ENCODE data around the gene IGFBP2.
A peak's percentile ranks its signal among the peaks of the same experiment; 100 is the strongest.

IGFBP2 gene

GRCh38 chr2:216693414-216694080 lies 60.3 kb downstream of the IGFBP2 start:
- TF ChIP-seq CTCF (IDR thresholded peaks at IDR 0.05; ENCODE audit: insufficient read depth, low read length, poor library complexity, severe bottlenecking), result no peak
- Histone ChIP-seq H3K4me3 (replicated peaks; ENCODE audit: low read depth, low read length) (peak overlapping the region; percentile 52; the same call in 1 of the 2 replicates), H3K36me3 (ENCODE audit: control insufficient read depth, insufficient read depth, low read length) (no peaks in the 10 kb centered on the region), H3K27me3 (replicated peaks; ENCODE audit: control insufficient read depth, insufficient read depth, low read length) (peaks cover 1% of the 10 kb centered on the region; the same call in 1 of the 2 replicates)
- DNase-seq (ENCODE audit: extremely low read depth, insufficient read length), result no peak

GRCh38 chr2:216694082-216694825 lies 61.0 kb downstream of the IGFBP2 start:
- no peaks in the 10 kb centered on the region for H3K36me3 ChIP-seq (ENCODE audit: control insufficient read depth, insufficient read depth, low read length)
- H3K4me3 ChIP-seq (replicated peaks; ENCODE audit: low read depth, low read length), result no peak overlapping the region
- TF ChIP-seq CTCF (IDR thresholded peaks at IDR 0.05; ENCODE audit: insufficient read depth, low read length, poor library complexity, severe bottlenecking), result no peak
- DNase-seq (ENCODE audit: extremely low read depth, insufficient read length), result peak; percentile 22
- peaks cover 1% of the 10 kb centered on the region; the same call in 1 of the 2 replicates for H3K27me3 ChIP-seq (replicated peaks; ENCODE audit: control insufficient read depth, insufficient read depth, low read length)

GRCh38 chr2:216694826-216695217 lies 61.6 kb downstream of the IGFBP2 start:
- no peaks in the 10 kb centered on the region for H3K36me3 ChIP-seq (ENCODE audit: control insufficient read depth, insufficient read depth, low read length)
- peaks cover 1% of the 10 kb centered on the region; the same call in 1 of the 2 replicates for H3K27me3 ChIP-seq (replicated peaks; ENCODE audit: control insufficient read depth, insufficient read depth, low read length)
- DNase-seq (ENCODE audit: extremely low read depth, insufficient read length), result no peak
- H3K4me3 ChIP-seq (replicated peaks; ENCODE audit: low read depth, low read length), result no peak overlapping the region
- no peak for TF ChIP-seq CTCF (IDR thresholded peaks at IDR 0.05; ENCODE audit: insufficient read depth, low read length, poor library complexity, severe bottlenecking)

- H3K4me3 ChIP-seq (replicated peaks; ENCODE audit: low read depth, low read length), result no peak within 1 kb of the TSS
- DNase-seq (ENCODE audit: extremely low read depth, insufficient read length), result no peak
- peak; percentile 9 for TF ChIP-seq CTCF (IDR thresholded peaks at IDR 0.05; ENCODE audit: insufficient read depth, low read length, poor library complexity, severe bottlenecking)
- H3K27me3 ChIP-seq (replicated peaks; ENCODE audit: control insufficient read depth, insufficient read depth, low read length), result peaks cover 1% of the 10 kb centered on the region; the same call in 1 of the 2 replicates
- no peaks in the 10 kb centered on the region for H3K36me3 ChIP-seq (ENCODE audit: control insufficient read depth, insufficient read depth, low read length)
Measured at GRCh38 chr2:216695401-216695821, 62.2 kb downstream of the IGFBP2 start, which contains the start of gene IGFBP5. IGFBP5 (minus strand) TSS chr2:216695549; CDS start chr2:216694775, 774 bp downstream.

- H3K27me3 ChIP-seq (replicated peaks; ENCODE audit: control insufficient read depth, insufficient read depth, low read length), result peaks cover 3% of the 10 kb centered on the region; the same call in 1 of the 2 replicates
- H3K4me3 ChIP-seq (replicated peaks; ENCODE audit: low read depth, low read length), result no peak overlapping the region
- TF ChIP-seq CTCF (IDR thresholded peaks at IDR 0.05; ENCODE audit: insufficient read depth, low read length, poor library complexity, severe bottlenecking), result no peak
- no peak for DNase-seq (ENCODE audit: extremely low read depth, insufficient read length)
- no peaks in the 10 kb centered on the region for H3K36me3 ChIP-seq (ENCODE audit: control insufficient read depth, insufficient read depth, low read length)
Measured at GRCh38 chr2:216696321-216696720, 63.1 kb downstream of the IGFBP2 start.

All from GM06990 (cell line).